ENCODE results near the gene PLOD1. TPM values are rescaled to one million over a fixed set of nuclear protein-coding genes. Genes with fewer than 3 reads are reported as not detected.
"Not testable (repeated sequence)": the region's sequence is repeated elsewhere in the genome, so short reads cannot be mapped to it uniquely, and the experiment has no call there.

Gene PLOD1
- total and polyA plus RNA-seq, 2 experiments from 2014 or later = 22.4 to 62.9 TPM

- Mint-ChIP-seq H3K9me3 (no peaks in the 10 kb centered on the region), H3K4me3 (no peak overlapping the region), H3K4me1 (no peaks in the 10 kb centered on the region), H3K36me3 (ENCODE audit: low read depth) (no peaks in the 10 kb centered on the region), H3K27me3 (ENCODE audit: insufficient read depth, low read depth, poor library complexity) (peaks cover 11% of the 10 kb centered on the region), H3K27ac (no peak overlapping the region)
- no peaks in the 10 kb centered on the region for H3K36me3 ChIP-seq (ENCODE audit: insufficient read depth)
- H3K4me2 ChIP-seq = no peak overlapping the region
- no peak for TF ChIP-seq EZH2 (IDR thresholded peaks at IDR 0.05; ENCODE audit: low read depth, unreplicated experiment)
- TF ChIP-seq REST (IDR thresholded peaks at IDR 0.05; ENCODE audit: unreplicated experiment) = peak; percentile 37
- no peak for TF ChIP-seq POLR2AphosphoS5 (IDR thresholded peaks at IDR 0.05; ENCODE audit: low read depth)
- TF ChIP-seq CTCF (conservative IDR thresholded peaks at IDR 0.05; ENCODE audit: low read depth in 2 of 2) = peak; percentile 94 to 99
- ATAC-seq (peak; percentile 87), DNase-seq (ENCODE audit: low spot score) (peak; percentile 84)
- H4K20me1 ChIP-seq (replicated peaks; ENCODE audit: insufficient read depth) = no peaks in the 10 kb centered on the region
- H3F3A ChIP-seq (replicated peaks; ENCODE audit: low read depth) = 0 out of 2 replicates have a peak, but pooled peaks cover 5% of the 10 kb centered on the region
- no peaks in the 10 kb centered on the region for H3K9me2 ChIP-seq (ENCODE audit: insufficient read depth)
- H2AFZ ChIP-seq = no peak overlapping the region
- H3K4me3 ChIP-seq = no peak overlapping the region
- no peak overlapping the region for H3K27ac ChIP-seq (ENCODE audit: low read depth)
- H3K27me3 ChIP-seq (ENCODE audit: insufficient read depth) = 0 out of 2 replicates have a peak, but pooled peaks cover 3% of the 10 kb centered on the region
- H3K4me1 ChIP-seq (ENCODE audit: insufficient read depth) = 0 out of 2 replicates have a peak, but pooled peaks cover 4% of the 10 kb centered on the region
- H3K79me2 ChIP-seq (replicated peaks; ENCODE audit: insufficient read depth) = no peaks in the 10 kb centered on the region
Observed at GRCh38 chr1:11893907-11894251, 40.6 kb upstream of the PLOD1 start.

- H3K27me3 Mint-ChIP-seq (ENCODE audit: insufficient read depth, low read depth, poor library complexity); H3K4me3 Mint-ChIP-seq; H3K27ac Mint-ChIP-seq; DNase-seq (ENCODE audit: low spot score); H3K4me2 ChIP-seq; H2AFZ ChIP-seq; H4K20me1 ChIP-seq (replicated peaks; ENCODE audit: insufficient read depth); H3K36me3 ChIP-seq (ENCODE audit: insufficient read depth); H3K79me2 ChIP-seq (replicated peaks; ENCODE audit: insufficient read depth); H3K9me2 ChIP-seq (ENCODE audit: insufficient read depth); H3K9me3 Mint-ChIP-seq; H3F3A ChIP-seq (replicated peaks; ENCODE audit: low read depth); H3K36me3 Mint-ChIP-seq (ENCODE audit: low read depth); H3K27me3 ChIP-seq (ENCODE audit: insufficient read depth); H3K4me1 Mint-ChIP-seq; H3K4me1 ChIP-seq (ENCODE audit: insufficient read depth); H3K4me3 ChIP-seq; H3K27ac ChIP-seq (ENCODE audit: low read depth); ATAC-seq: not testable (repeated sequence)
Observed at GRCh38 chr1:11894501-11894900, 40.0 kb upstream of the PLOD1 start.
